NCI-H345 treated with DMSO at 0.1 percent for 48 hours (cell line): Measurements from ENCODE around the gene MRM2.
"Not testable (repeated sequence)": the region's sequence is repeated elsewhere in the genome, so short reads cannot be mapped to it uniquely, and the experiment has no call there.

Experiments used
- DNase-seq: peaks from one replicate; lab custom pipeline; 2025; ENCODE audit not compliant: unreplicated experiment; lab: John Stamatoyannopoulos, UW

The MRM2 gene

DNA sequence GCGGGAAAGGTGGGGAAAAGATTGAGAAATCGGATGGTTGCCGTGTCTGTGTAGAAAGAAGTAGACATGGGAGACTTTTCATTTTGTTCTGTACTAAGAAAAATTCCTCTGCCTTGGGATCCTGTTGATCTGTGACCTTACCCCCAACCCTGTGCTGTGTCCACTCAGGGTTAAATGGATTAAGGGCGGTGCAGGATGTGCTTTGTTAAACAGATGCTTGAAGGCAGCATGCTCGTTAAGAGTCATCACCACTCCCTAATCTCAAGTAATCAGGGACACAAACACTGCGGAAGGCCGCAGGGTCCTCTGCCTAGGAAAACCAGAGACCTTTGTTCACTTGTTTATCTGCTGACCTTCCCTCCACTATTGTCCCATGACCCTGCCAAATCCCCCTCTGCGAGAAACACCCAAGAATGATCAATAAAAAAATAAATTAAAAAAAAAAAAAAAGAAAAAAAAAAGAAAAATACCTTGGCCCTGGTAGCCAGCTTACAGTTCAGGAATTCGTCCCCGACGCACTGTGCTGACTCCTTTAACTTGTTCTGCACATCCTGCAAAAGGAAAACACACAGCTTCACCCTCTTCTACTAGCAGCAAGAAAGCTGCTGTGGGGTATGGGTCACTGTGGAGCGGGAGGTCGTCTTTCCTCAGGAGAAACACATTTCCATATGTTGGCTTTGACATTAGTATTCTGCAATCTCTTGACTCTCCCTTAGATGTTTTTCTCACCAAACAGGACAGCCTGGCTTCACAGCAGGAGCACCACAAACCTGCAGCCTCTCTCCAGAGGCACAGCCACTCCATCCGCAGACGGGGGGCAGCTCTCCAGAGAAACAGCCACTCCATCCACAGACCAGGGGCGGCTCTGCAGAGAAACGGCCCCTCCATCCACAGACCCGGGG is 27.3 kb upstream of the MRM2 start:
- not testable (repeated sequence) for DNase-seq

DNA sequence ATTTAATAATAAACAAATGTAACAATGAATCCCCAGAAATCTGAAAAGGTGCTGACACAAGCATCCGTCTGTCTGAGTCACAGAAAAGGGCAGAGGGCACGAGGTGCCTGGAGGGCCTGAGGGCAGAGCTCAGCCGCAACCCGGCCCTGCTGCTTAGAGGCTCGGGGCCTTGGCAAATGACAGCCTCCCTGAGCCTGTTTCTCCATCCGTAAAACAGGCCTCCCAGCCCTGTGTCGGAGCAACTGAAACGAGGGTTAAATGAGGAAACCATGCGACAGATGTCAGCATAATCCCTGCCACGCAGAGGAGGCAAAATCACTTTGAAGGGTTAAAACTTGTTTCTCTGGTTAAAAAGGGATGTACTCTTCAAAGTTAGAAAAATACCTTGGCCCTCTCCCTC is 24.9 kb upstream of the MRM2 start:
- DNase-seq = no peak

DNA sequence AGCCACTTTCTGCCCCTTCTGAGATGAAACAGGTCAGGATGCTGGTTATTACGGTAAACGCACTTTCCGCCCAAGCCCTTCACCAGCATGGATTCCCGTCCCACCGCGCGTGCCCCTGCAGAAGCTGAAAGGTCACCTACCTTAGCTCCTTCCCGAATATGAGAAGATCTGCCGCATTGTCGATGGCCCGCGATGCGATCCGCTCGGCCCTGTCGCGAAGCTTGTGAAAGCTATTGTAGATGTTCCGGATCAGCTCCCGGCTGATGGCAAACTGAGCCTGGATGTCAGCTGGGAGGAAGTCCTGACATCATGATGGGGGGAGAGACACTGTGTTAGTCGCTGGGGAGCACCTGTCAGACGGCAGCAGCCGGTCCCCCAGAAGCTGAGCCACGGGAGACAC is 22.2 kb upstream of the MRM2 start:
- no peak for DNase-seq

DNA sequence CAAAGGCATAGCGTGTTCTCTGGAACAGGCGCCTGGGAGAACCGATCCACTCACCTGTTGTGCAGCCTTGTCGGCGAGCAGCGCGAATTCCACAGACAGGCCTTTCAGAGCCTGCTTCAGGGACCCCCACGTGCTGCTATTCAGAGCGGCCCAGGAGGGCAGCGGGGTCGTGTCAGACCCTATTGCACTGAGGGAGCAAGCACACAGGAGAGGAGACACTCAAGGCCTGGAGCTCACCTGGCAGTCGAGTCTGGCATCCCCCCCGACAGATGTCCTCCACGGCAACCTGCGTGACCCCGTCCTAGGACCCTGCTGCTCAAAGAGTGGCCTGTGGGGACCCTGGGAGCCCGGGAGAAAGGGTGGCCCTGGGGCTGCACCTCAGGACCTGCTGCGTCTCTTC is 21.2 kb upstream of the MRM2 start:
- no peak for DNase-seq

DNA sequence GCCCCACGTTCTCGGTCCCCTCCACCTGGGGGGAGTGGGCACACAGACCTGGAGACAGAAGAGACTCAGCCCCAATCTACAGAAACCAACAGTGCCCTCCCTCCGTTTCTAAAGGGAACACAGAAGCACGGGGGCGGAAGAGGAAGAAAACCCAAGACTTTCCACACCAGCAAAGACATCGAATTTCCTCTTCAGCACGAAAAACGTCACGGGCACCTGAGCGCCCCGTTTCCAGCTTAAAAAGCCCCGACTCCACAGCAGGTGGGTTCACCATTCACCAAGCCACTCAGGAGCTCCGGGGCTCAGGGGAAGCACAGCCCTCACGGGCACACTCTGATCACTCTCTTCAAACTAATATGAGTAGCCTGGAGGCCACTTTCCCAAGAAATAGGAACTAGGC is 19.6 kb upstream of the MRM2 start:
- no peak for DNase-seq

DNA sequence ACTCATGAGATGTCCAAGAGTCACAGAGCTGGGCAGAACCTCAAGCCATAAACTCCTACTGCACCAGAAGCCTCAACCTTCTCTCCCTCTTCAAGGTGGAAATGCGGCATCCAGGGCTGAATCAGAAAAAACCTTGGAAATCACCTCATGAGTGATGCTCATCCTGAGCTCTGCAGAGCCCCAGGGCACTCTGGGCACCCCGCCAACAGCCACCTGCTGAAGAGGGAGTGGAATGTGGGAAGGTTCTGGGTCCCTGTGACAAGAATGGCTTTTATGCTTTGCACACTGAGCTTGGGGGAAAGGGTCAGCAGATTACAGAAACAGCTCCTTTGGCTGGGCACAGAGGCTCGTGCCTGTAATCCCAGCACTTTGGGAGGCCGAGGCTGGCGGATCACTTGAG is 18.8 kb upstream of the MRM2 start:
- DNase-seq = peak; percentile 76

DNA sequence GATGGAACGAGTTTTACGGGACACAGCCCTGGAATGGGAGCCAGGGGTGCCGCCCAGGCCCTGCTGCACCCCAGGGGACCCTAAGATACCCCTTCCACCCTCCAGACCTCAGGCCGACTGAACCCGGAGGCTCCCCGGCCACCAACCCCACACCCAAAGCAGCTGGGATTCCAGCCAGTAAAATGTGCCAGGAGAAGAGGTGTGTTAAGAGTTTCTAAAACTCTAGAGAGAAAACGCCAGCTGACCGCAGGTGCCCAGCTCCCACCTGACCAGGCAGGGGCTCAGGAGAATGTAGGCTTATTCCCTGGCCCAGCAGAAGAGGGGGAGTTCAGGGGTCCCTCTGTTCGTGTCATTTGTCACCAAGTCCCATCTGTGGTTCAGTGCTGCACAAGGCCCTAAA is 17.5 kb upstream of the MRM2 start:
- DNase-seq = no peak

DNA sequence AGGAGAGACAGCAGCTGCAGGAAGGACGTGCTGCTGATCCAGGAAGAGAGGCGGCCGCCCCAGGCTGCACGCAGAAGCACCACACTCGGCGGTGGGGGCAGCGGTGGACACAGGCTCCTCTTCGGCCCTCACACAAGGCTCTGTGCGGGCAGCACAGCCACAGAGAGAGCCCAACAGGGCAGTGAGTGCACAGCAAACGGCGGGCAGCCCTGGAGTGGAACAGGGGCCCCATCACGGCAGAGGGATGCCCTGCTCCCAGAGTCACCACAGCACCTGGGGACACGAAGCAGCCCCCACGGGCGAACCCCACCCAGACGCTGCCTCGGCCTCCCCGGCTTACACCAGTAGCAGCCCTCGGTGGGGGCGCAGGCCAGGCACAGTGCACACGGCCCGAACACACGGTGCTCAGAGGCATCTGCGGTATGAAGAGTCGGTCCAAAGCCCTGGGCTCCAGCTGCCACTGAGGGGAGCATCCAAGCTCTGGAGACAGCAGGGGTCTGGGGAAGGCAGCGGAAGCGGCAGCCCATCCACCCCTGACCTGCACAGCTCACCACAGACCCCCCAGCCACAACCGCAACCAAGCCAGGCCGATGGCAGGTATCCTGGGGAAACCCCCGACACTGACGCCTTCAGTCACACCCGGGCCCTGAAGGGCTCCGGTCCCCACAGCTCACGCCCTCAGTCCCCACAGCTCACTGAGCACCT is 16.8 kb upstream of the MRM2 start:
- no peak for DNase-seq

DNA sequence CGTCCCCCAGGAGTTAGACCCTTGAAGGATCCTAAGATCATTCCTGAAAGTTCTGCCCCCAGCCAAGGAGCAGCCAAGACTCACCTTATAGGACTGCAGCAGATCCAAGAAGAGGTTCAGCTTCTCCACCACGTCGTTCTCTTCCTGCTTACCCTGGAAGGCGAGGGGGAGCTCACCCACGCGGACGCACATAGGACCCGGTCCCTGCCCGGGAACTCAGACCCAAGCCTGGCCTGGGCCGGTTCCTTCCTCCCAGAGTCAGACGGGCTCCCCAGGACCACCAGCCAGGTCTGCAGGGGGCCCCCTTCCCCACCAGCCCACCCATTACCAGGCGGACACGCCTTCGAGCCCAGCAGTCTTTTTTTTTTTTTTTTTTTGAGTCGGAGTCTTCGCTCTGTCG is 15.6 kb upstream of the MRM2 start:
- no peak for DNase-seq

DNA sequence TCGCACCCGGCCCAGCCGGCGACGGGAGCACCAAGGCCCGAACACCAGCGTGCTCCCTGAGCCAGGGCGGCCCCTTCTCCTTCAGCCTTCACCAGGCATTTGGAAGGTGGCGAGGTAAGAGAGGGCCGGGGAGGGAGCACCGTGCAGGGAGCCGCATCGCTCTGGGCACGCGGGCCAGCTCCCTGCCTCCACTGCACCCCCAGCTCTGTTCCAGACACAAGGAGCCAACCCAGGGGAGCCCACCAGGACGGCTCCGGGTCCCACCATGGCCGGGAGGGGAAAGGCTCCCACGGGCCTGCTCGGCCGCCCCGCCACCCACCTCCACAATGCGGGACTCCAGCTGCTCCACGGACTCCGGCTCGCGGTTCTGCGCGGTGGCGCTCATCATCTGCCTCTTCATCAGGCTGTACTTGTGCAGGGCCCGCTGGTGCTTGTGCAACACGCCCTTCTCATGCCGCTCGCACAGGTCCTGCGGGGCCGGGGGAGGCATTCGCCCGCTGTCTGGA is 15.1 kb upstream of the MRM2 start:
- DNase-seq = no peak

DNA sequence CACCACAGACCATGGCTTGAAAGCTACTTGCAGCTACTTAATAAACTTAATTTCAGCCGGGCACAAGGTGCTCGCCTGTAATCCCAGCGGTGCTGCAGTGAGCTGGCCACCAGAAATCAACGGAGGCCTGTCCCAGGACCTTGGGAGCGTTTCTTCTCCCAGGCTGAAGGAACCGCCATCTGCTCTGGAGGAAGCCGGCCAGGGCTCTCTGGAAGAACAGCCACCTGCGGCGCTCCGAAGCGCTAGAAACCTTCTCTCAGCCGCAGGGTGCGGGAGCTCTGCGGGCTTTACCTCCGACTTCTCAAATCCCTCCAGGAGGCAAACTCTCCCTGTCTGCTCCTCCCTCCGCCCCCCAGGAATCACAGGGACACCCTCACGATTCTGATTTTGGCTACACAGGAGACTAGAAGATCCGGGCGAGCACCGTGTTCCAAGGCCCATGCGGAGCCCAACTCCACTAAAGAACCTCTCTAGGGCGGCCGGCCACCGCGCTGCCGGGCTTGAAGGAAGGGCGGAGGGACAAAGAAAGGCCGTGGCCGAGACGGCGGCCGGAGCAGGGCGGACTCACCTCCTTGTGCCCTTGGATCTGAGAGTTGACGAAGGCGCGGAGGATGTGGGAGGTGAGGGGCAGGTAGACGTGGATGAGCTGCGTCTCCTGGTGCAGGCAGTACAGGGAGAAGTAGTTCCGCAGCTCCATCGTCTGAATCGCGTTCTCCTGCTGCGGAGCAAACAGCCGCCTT is 14.5 kb upstream of the MRM2 start:
- no peak for DNase-seq

DNA sequence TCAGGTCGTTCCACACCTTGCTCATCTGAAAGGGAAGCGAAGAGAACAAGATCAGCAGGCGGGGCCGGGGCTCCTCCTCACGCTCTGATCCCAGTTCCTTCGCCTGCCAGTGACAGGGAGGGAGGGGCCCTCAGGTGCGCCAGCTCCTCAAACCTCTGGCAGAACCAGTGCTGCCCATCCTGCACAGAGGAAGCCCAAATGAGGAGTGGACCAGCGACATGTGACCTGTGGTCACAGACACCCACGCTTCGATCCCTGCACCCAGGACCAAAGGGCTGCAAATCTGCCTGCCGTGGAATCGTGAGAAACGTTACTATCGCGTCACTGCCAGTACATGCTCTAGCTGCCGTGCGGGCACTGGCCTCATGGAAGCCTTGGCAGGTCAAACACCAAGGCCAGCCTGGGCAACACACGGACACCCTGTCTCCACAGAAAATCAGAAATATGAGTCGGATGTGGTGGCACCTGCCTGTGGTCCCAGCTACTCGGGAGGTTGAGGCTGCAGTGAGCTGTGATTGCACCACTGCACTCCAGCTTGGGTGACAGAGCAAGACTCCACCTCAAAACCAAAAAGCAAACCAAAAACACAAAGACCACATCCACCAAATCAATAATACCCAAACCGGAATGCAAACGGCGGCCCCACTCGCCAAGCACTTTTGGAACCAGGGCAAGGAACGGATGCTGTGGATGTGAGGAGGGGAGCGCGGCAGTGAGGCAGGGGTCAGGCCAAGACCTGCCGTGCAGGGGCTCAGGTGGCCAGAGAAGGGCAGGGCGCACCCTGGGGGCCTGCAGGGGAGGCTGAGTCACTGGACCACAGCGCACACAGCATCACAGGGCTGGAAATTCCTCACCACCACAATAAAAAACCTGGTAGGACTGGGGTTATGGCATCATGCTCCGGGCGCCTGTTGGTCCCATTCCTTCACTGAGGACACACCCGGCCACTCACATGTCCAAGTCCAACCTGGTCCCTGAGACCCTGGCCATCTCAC is 13.4 kb upstream of the MRM2 start:
- DNase-seq = no peak

DNA sequence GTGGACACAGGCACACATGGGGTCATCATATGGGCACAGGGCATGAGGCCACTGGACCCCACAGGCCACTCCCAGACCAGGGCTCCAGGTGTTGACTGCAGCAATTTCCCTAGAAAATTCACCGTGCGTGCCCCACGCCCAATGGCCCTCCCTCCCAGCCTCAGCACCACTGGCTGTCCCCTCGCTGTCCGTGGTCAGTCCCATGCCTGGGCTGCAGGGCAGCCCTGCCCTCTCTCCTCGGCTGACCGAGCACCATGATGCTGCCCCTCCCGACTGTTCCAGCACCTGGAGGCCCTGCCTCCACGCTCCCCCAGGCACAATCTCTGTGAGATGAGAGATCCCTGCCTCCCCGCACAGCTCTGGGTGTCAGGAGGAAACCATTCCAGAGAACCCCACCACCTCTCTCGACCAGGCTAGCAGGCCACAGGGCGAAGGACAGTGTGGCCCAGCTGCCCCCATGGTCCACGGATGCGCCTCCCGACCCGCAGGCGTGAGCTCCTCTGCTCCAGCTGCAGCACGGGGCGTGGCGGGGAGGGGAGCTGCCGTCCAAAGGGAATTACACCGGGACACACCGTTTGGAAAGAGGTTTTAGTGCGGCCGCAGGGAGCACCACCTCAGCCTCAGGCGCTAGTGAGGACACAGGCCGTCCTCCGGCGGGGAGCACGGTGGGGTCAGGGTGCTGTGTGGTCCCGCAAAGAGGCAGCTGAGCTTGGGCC is 12.6 kb upstream of the MRM2 start:
- no peak for DNase-seq

DNA sequence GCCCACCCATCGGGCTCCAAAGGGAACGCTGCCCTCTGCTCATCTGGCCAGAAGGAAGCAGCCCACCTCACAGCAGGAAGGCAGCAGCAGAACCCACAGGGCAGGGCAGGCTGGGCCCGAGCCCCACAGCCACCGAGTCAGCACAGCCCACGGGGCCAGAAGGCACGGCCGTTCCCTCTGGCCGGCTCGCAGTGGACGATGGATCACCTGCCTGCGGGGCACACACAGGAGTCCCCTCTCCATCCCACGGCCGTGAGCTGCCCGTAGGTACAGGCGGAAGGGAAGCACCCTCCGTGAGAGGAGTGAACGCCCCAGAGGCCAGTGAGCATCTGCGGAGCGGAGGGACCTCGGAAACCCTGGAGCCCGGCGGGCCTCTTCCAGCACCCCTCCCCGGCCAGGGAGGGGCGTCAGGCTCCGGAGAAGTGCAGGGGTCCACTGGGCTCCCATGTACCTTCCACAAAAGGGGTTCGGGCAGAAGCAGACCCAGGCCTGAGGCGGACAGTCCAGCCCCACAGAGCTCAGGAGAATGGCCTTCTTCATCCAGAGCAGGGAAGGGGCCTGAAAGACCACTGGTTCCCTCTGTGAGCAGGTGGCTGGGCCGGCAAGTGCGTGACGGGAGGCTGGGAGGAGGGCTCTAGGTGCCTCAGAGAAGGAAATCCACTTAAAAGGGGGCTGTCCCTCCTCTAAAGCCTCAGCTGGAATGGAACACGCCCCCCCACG is 11.7 kb upstream of the MRM2 start:
- no peak for DNase-seq

DNA sequence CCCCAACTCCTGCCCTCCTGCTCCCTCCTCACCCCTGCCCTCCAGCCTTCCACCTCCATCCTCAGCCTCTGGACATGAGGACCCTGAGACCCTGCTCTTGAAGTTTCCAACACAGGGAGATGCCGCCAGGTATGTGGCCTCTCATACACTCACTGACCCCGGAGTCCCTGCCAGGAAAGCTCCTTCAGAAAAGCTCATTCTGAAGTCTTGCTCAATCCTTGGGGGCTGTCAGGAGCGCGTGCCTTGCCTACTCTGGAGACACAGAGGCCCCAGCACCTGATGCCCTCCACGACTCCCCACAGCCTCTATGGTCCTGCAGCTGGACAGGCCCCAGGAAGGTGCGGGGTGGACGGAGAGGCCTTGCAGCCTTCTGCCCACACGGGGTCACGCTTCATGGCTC is 11.0 kb upstream of the MRM2 start:
- no peak for DNase-seq

DNA sequence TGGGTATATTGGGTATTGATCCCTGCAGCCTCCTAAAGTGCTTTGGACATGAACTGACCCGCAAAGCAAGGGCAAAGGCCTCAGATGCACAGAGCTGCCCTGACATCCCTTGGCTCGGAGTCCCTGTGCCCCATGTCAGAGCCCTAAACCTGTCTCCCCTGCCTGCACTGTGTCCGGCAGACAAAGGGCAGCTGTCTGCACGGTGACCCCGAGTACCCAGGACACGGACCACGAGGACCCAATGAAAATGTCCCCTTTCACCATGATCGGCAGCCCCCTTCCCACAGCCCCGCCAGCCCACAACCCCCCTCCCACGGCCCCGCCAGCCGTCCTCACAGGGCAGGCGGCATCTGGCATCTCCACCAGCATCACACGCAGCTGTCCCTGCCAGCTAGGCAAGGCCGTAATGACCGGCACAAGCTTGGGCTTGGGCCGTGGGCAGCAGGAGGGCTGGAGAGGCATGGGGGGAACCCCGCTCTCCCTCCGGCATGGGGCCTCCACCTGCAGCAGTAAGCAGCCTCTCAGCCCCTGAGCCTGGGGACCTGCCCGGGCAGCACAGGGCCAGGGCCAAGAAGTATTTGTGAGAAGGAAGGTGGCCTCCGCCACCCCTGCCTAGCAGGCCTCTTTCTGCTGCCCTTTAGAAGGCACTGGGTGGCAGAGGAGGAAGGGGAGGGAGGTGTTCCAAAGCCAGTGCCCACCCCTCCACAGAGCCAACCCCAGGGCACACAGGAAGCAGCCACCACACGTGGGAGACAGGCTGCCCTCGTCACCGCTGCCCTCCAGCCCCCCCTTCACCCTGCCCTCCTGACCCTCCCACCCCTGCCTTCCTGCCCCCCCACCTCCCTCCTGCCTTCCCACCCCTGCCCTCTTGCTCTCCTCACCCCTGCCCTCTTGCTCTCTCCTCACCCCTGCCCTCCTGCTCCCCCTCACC is 10.1 kb upstream of the MRM2 start:
- DNase-seq = no peak

DNA sequence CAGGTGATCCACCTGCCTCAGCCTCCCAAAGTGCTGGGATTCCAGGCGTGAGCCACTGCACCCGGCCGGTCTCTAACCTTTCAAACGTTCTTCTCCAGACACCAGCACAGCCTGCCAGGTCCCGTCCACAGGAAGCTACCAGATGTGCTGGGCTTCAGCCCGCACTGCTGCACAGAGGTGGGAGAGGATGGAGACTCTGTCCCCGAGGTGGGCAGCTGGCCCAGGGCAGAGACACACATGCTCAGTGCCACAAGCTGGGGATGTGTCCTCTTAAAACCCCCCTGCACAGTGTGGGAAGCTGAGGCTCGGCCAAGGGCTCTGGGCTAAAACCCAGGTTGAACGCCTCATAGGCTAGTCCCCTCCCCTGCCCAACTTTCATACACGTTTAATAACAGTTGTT is 9.4 kb upstream of the MRM2 start:
- DNase-seq = no peak

DNA sequence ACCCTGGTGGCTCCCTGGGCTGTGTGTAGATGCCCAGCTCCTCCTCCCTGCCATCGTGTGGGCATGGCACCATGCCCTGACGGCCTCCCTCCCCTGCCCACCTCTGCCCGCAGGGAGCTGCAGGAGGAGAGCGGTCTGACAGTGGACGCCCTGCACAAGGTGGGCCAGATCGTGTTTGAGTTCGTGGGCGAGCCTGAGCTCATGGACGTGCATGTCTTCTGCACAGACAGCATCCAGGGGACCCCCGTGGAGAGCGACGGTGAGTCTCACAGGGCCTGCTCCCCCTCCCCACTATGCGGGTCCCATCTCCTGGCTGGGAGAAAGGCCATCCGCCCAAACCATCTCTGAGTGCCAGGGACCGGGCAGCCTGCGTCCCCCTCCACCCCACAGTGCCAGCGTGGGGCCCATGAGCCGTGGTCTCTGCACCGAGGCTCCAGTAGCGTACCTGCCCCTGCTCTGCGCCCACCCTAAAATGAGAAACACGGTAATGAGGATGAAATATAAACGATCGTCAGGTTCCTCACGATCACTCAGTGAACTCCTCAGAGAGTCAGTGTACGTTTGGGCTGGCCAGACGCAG is 7.8 kb upstream of the MRM2 start:
- no peak for DNase-seq
